Activated CD4-positive, alpha-beta T cell treated with anti-CD3 and anti-CD28 coated beads, Interleukin-2, amount 10 ng/mL, durations not matched to agents 7 days and 5 days (primary cell): Measurements from ENCODE around the gene TTC28. TPM values are rescaled to one million over a fixed set of nuclear protein-coding genes. Genes with fewer than 3 reads are reported as not detected.

ENCODE experiments used
- CTCF ChIA-PET: fragments of 350-600 bp; sonication (Branson Sonifier 250); formaldehyde crosslinking; loops from one replicate; lab custom pipeline; 2021; ENCODE audit warnings: antibody characterized with exemption; lab: Charles Lee
- POLR2A ChIA-PET: fragments of 350-600 bp; sonication (Branson Sonifier 250); formaldehyde crosslinking; loops from one replicate; lab custom pipeline; 2021; ENCODE audit warnings: antibody characterized with exemption; lab: Charles Lee
- DNase-seq: peaks from one replicate; pipeline ENCODE4 v3.0.0-alpha.2; 2020
- H3K27ac Mint-ChIP-seq: one replicate; pipeline ENCODE4 v1.8.0; 2021; ENCODE audit warnings: mild to moderate bottlenecking, moderate library complexity, mixed read lengths
- H3K27me3 Mint-ChIP-seq: one replicate; pipeline ENCODE4 v1.8.0; 2021; ENCODE audit warnings: mixed read lengths
- H3K36me3 Mint-ChIP-seq: one replicate; pipeline ENCODE4 v1.8.0; 2021; ENCODE audit warnings: low read depth, mixed read lengths
- H3K4me1 Mint-ChIP-seq: one replicate; pipeline ENCODE4 v1.8.0; 2021; ENCODE audit warnings: mixed read lengths
- H3K4me3 Mint-ChIP-seq: one replicate; pipeline ENCODE4 v1.8.0; 2021; ENCODE audit warnings: mild to moderate bottlenecking, moderate library complexity, mixed read lengths
- H3K9me3 Mint-ChIP-seq: one replicate; pipeline ENCODE4 v1.8.0; 2021; ENCODE audit warnings: mixed read lengths
- total RNA-seq, 2 experiments: library from RNA; stranded (reverse); gene quantifications; one replicate each; pipeline ENCODE4 v1.2.3, GENCODE V29; 2021

TTC28 gene
- total RNA-seq, 2 experiments from 2014 or later: 0.74 to 1.2 TPM

GRCh38 chr22:28148816-28149465 lies 530.7 kb downstream of the TTC28 start:
- Mint-ChIP-seq H3K9me3 (no peaks in the 10 kb centered on the region), H3K4me1 (no peaks in the 10 kb centered on the region), H3K4me3 (no peak overlapping the region), H3K27ac (no peak overlapping the region), H3K36me3 (no peaks in the 10 kb centered on the region), H3K27me3 (no peaks in the 10 kb centered on the region)
- ChIA-PET CTCF (interaction anchor here (0.6 to 1.3 kb wide), 2 partner anchors 9 to 287 kb away, joined by 4 read pairs; no protein-coding TSS in a partner anchor), POLR2A (no interaction called here)
- DNase-seq: no peak

- CTCF ChIA-PET: no interaction called here
- H3K9me3 Mint-ChIP-seq: no peaks in the 10 kb centered on the region
- H3K27me3 Mint-ChIP-seq: peaks cover 3% of the 10 kb centered on the region
- no peaks in the 10 kb centered on the region for H3K4me1 Mint-ChIP-seq
- H3K27ac Mint-ChIP-seq: no peak overlapping the region
- H3K4me3 Mint-ChIP-seq: no peak overlapping the region
- no peak for DNase-seq
- POLR2A ChIA-PET: no interaction called here
- no peaks in the 10 kb centered on the region for H3K36me3 Mint-ChIP-seq
Measured at GRCh38 chr22:28147401-28147800, 532.2 kb downstream of the TTC28 start.

GRCh38 chr22:28146401-28147314 lies 533.0 kb downstream of the TTC28 start:
- no peak for DNase-seq
- Mint-ChIP-seq H3K27ac (no peak overlapping the region), H3K4me1 (peaks cover under 1% of the 10 kb centered on the region), H3K9me3 (no peaks in the 10 kb centered on the region), H3K4me3 (no peak overlapping the region), H3K36me3 (no peaks in the 10 kb centered on the region), H3K27me3 (peaks cover 3% of the 10 kb centered on the region)
- POLR2A ChIA-PET: interaction anchor here (0.6 kb wide), 1 partner anchor 1585 kb away, joined by 3 read pairs; no protein-coding TSS in a partner anchor
- CTCF ChIA-PET: no interaction called here

GRCh38 chr22:28143961-28144745 lies 535.5 kb downstream of the TTC28 start:
- CTCF ChIA-PET: no interaction called here

GRCh38 chr22:28143241-28143865 lies 536.3 kb downstream of the TTC28 start:
- H3K9me3 Mint-ChIP-seq: no peaks in the 10 kb centered on the region
- CTCF ChIA-PET: no interaction called here
- DNase-seq: no peak
- H3K27ac Mint-ChIP-seq: no peak overlapping the region
- POLR2A ChIA-PET: no interaction called here
- no peak overlapping the region for H3K4me3 Mint-ChIP-seq
- H3K36me3 Mint-ChIP-seq: no peaks in the 10 kb centered on the region
- H3K4me1 Mint-ChIP-seq: peaks cover 2% of the 10 kb centered on the region
- H3K27me3 Mint-ChIP-seq: peaks cover 3% of the 10 kb centered on the region

More at GRCh38 chr22:28143961-28144745, 535.5 kb downstream of the TTC28 start:
- H3K9me3 Mint-ChIP-seq: no peaks in the 10 kb centered on the region
- peaks cover 3% of the 10 kb centered on the region for H3K27me3 Mint-ChIP-seq
- POLR2A ChIA-PET: no interaction called here
- H3K4me1 Mint-ChIP-seq: peaks cover 2% of the 10 kb centered on the region
- no peak overlapping the region for H3K27ac Mint-ChIP-seq
- DNase-seq: no peak
- H3K36me3 Mint-ChIP-seq: no peaks in the 10 kb centered on the region
- H3K4me3 Mint-ChIP-seq: no peak overlapping the region

- H3K27ac Mint-ChIP-seq: no peak overlapping the region
- no peak for DNase-seq
- POLR2A ChIA-PET: no interaction called here
Measured at GRCh38 chr22:28142361-28142961, 537.2 kb downstream of the TTC28 start.

GRCh38 chr22:28141614-28142013 lies 538.0 kb downstream of the TTC28 start:
- Mint-ChIP-seq H3K9me3 (no peaks in the 10 kb centered on the region), H3K4me1 (peaks cover 2% of the 10 kb centered on the region), H3K27me3 (peaks cover 3% of the 10 kb centered on the region), H3K36me3 (no peaks in the 10 kb centered on the region), H3K4me3 (no peak overlapping the region), H3K27ac (no peak overlapping the region)
- POLR2A ChIA-PET: no interaction called here
- no peak for DNase-seq
- CTCF ChIA-PET: no interaction called here

More at GRCh38 chr22:28142361-28142961, 537.2 kb downstream of the TTC28 start:
- Mint-ChIP-seq H3K36me3 (no peaks in the 10 kb centered on the region), H3K9me3 (no peaks in the 10 kb centered on the region), H3K4me3 (no peak overlapping the region), H3K27me3 (peaks cover 3% of the 10 kb centered on the region), H3K4me1 (peaks cover 2% of the 10 kb centered on the region)
- CTCF ChIA-PET: no interaction called here

- Mint-ChIP-seq H3K9me3 (no peaks in the 10 kb centered on the region), H3K36me3 (no peaks in the 10 kb centered on the region)
- CTCF ChIA-PET: no interaction called here
Measured at GRCh38 chr22:28139961-28140360, 539.7 kb downstream of the TTC28 start.

GRCh38 chr22:28139516-28139915 lies 540.1 kb downstream of the TTC28 start:
- peaks cover 3% of the 10 kb centered on the region for H3K27me3 Mint-ChIP-seq
- POLR2A ChIA-PET: no interaction called here
- no peaks in the 10 kb centered on the region for H3K9me3 Mint-ChIP-seq
- no peaks in the 10 kb centered on the region for H3K36me3 Mint-ChIP-seq
- peaks cover 2% of the 10 kb centered on the region for H3K4me1 Mint-ChIP-seq
- no peak overlapping the region for H3K27ac Mint-ChIP-seq
- CTCF ChIA-PET: no interaction called here
- no peak overlapping the region for H3K4me3 Mint-ChIP-seq
- no peak for DNase-seq

More at GRCh38 chr22:28139961-28140360, 539.7 kb downstream of the TTC28 start:
- Mint-ChIP-seq H3K4me1 (peaks cover 2% of the 10 kb centered on the region), H3K27me3 (peaks cover 3% of the 10 kb centered on the region), H3K27ac (no peak overlapping the region), H3K4me3 (no peak overlapping the region)
- POLR2A ChIA-PET: no interaction called here
- DNase-seq: no peak

- H3K4me3 Mint-ChIP-seq: no peak overlapping the region
- ChIA-PET CTCF (no interaction called here), POLR2A (no interaction called here)
- H3K27me3 Mint-ChIP-seq: no peaks in the 10 kb centered on the region
- H3K36me3 Mint-ChIP-seq: no peaks in the 10 kb centered on the region
- peaks cover 2% of the 10 kb centered on the region for H3K4me1 Mint-ChIP-seq
- DNase-seq: no peak
- no peaks in the 10 kb centered on the region for H3K9me3 Mint-ChIP-seq
- no peak overlapping the region for H3K27ac Mint-ChIP-seq
Measured at GRCh38 chr22:28137036-28137435, 542.6 kb downstream of the TTC28 start.

- Mint-ChIP-seq H3K9me3 (no peaks in the 10 kb centered on the region), H3K4me3 (no peak overlapping the region), H3K27ac (no peak overlapping the region), H3K4me1 (no peaks in the 10 kb centered on the region), H3K27me3 (no peaks in the 10 kb centered on the region), H3K36me3 (no peaks in the 10 kb centered on the region)
- DNase-seq: no peak
- ChIA-PET CTCF (no interaction called here), POLR2A (no interaction called here)
Measured at GRCh38 chr22:28132466-28132865, 547.2 kb downstream of the TTC28 start.
